ENCODE measurements around the gene CNDP1.
"Not testable (repeated sequence)": the region's sequence is repeated elsewhere in the genome, so short reads cannot be mapped to it uniquely, and the experiment has no call there.

The CNDP1 gene

GRCh38 chr18:74562131-74562730 lies 27.9 kb downstream of the CNDP1 start:
- no peak for DNase-seq (ENCODE audit: low read depth)
- H3K4me3 ChIP-seq (ENCODE audit: low read depth, low read length), result no peak overlapping the region
- TF ChIP-seq MAX (IDR thresholded peaks at IDR 0.05; ENCODE audit: low read depth, low read length) (no peak), CTCF (IDR thresholded peaks at IDR 0.05; ENCODE audit: low read depth, low read length) (no peak), POLR2A (IDR thresholded peaks at IDR 0.05; ENCODE audit: extremely low read depth, insufficient read length) (no peak), MYC (IDR thresholded peaks at IDR 0.05; ENCODE audit: low read depth, low read length) (no peak)

- TF ChIP-seq MYC (IDR thresholded peaks at IDR 0.05; ENCODE audit: low read depth, low read length) (no peak), MAX (IDR thresholded peaks at IDR 0.05; ENCODE audit: low read depth, low read length) (no peak), CTCF (IDR thresholded peaks at IDR 0.05; ENCODE audit: low read depth, low read length) (no peak), POLR2A (IDR thresholded peaks at IDR 0.05; ENCODE audit: extremely low read depth, insufficient read length) (no peak)
- DNase-seq (ENCODE audit: low read depth), result no peak
- no peak overlapping the region for H3K4me3 ChIP-seq (ENCODE audit: low read depth, low read length)
Observed at GRCh38 chr18:74562775-74563174, 28.5 kb downstream of the CNDP1 start.

- TF ChIP-seq MAX (IDR thresholded peaks at IDR 0.05; ENCODE audit: low read depth, low read length), result no peak
- no peak for TF ChIP-seq MYC (IDR thresholded peaks at IDR 0.05; ENCODE audit: low read depth, low read length)
- TF ChIP-seq CTCF (IDR thresholded peaks at IDR 0.05; ENCODE audit: low read depth, low read length), result no peak
- no peak for DNase-seq (ENCODE audit: low read depth)
- H3K4me3 ChIP-seq (ENCODE audit: low read depth, low read length), result no peak overlapping the region
Observed at GRCh38 chr18:74563999-74564398, 29.7 kb downstream of the CNDP1 start.

- H3K4me3 ChIP-seq (ENCODE audit: low read depth, low read length); DNase-seq (ENCODE audit: low read depth): not testable (repeated sequence)
Observed at GRCh38 chr18:74565164-74565563, 30.9 kb downstream of the CNDP1 start.

- H3K4me3 ChIP-seq (ENCODE audit: low read depth, low read length); DNase-seq (ENCODE audit: low read depth): not testable (repeated sequence)
Observed at GRCh38 chr18:74565993-74566392, 31.7 kb downstream of the CNDP1 start.

GRCh38 chr18:74567822-74568221 lies 33.5 kb downstream of the CNDP1 start:
- no peak overlapping the region for H3K4me3 ChIP-seq (ENCODE audit: low read depth, low read length)
- DNase-seq (ENCODE audit: low read depth), result no peak
- TF ChIP-seq MAX (IDR thresholded peaks at IDR 0.05; ENCODE audit: low read depth, low read length) (no peak), CTCF (IDR thresholded peaks at IDR 0.05; ENCODE audit: low read depth, low read length) (peak; percentile 4)

- DNase-seq (ENCODE audit: low read depth), result no peak
- H3K4me3 ChIP-seq (ENCODE audit: low read depth, low read length), result no peak overlapping the region
- no peak for TF ChIP-seq MAX (IDR thresholded peaks at IDR 0.05; ENCODE audit: low read depth, low read length)
- no peak for TF ChIP-seq CTCF (IDR thresholded peaks at IDR 0.05; ENCODE audit: low read depth, low read length)
- no peak for TF ChIP-seq POLR2A (IDR thresholded peaks at IDR 0.05; ENCODE audit: extremely low read depth, insufficient read length)
Observed at GRCh38 chr18:74569401-74569800, 35.1 kb downstream of the CNDP1 start.
